NCI-H128 (cell line): Measurements from ENCODE around the gene NRXN3.

Experiments
- DNase-seq: peaks from one replicate; lab custom pipeline; 2025; ENCODE audit not compliant: unreplicated experiment; lab: John Stamatoyannopoulos, UW

Gene NRXN3

GRCh38 chr14:78170203-78170602, at the start of gene NRXN3:
NRXN3 (plus strand) TSS chr14:78170373; CDS start chr14:78243094, 72,721 bp downstream.
- no peak for DNase-seq

- DNase-seq: no peak
Observed at GRCh38 chr14:78122436-78122835, 47.7 kb upstream of the NRXN3 start.

GRCh38 chr14:78123650-78124253, 46.4 kb upstream of the NRXN3 start:
- no peak for DNase-seq

- DNase-seq: no peak
Observed at GRCh38 chr14:78127961-78128360, 42.2 kb upstream of the NRXN3 start.

- DNase-seq: no peak
Observed at GRCh38 chr14:78129375-78129774, 40.8 kb upstream of the NRXN3 start.

GRCh38 chr14:78130356-78130755, 39.8 kb upstream of the NRXN3 start:
- no peak for DNase-seq

GRCh38 chr14:78131201-78131600, 39.0 kb upstream of the NRXN3 start:
- DNase-seq: no peak

GRCh38 chr14:78131616-78132015, 38.6 kb upstream of the NRXN3 start:
- DNase-seq: no peak

GRCh38 chr14:78135450-78135891, 34.7 kb upstream of the NRXN3 start:
- DNase-seq: no peak

GRCh38 chr14:78136695-78137094, 33.5 kb upstream of the NRXN3 start:
- no peak for DNase-seq

GRCh38 chr14:78141590-78141989, 28.6 kb upstream of the NRXN3 start:
- peak; percentile 8 for DNase-seq

GRCh38 chr14:78142998-78143397, 27.2 kb upstream of the NRXN3 start:
- DNase-seq: no peak

GRCh38 chr14:78143489-78144145, 26.6 kb upstream of the NRXN3 start:
- no peak for DNase-seq

- DNase-seq: peak; percentile 61
Observed at GRCh38 chr14:78152201-78153063, 17.7 kb upstream of the NRXN3 start.

- no peak for DNase-seq
Observed at GRCh38 chr14:78153064-78153341, 17.2 kb upstream of the NRXN3 start.

GRCh38 chr14:78154827-78155226, 15.3 kb upstream of the NRXN3 start:
- DNase-seq: no peak

- DNase-seq: no peak
Observed at GRCh38 chr14:78156196-78156595, 14.0 kb upstream of the NRXN3 start.

GRCh38 chr14:78157494-78158437, 12.4 kb upstream of the NRXN3 start:
- DNase-seq: no peak

- DNase-seq: no peak
Observed at GRCh38 chr14:78162202-78162601, 8.0 kb upstream of the NRXN3 start.

GRCh38 chr14:78164226-78164853, 5.8 kb upstream of the NRXN3 start:
- DNase-seq: no peak

- no peak for DNase-seq
Observed at GRCh38 chr14:78172428-78172827, 2.3 kb downstream of the NRXN3 start.
